PC-3 (cell line): ENCODE results near the gene POU2AF2. TPM values are rescaled to one million over a fixed set of nuclear protein-coding genes. Genes with fewer than 3 reads are reported as not detected.

Source experiments
- ATAC-seq: fragments of 200-7000 bp; cut with Tn5 transposase; 2 replicates; pipeline ENCODE4 v1.9.1; 2020; ENCODE audit warnings: mild to moderate bottlenecking, moderate library complexity
- BruUV-seq: library from RNA; stranded (reverse); fragments of 400-500 nt; replicated peaks from 2 replicates; lab custom pipeline; 2021; lab: Mats Ljungman, UMichigan
- CTCF ChIA-PET: fragments of 300-600 bp; sonication (Branson Sonifier 250); formaldehyde crosslinking; loops from one replicate; lab custom pipeline; 2022; ENCODE audit warnings: antibody characterized with exemption; lab: Charles Lee
- POLR2A ChIA-PET: fragments of 300-600 bp; sonication (Branson Sonifier 250); formaldehyde crosslinking; loops from one replicate; lab custom pipeline; 2022; ENCODE audit warnings: antibody characterized with exemption; ENCODE audit not compliant: unreplicated experiment; lab: Charles Lee
- DNase-seq: peaks from one replicate; pipeline ENCODE4 v3.0.0-alpha.2; 2015
- H2AFZ ChIP-seq: fragments of 300-600 bp; sonication (generic); 2 replicates; pipeline ENCODE4 v1.6.0; 2016; ENCODE audit warnings: antibody characterized with exemption, low read length
- H3F3A ChIP-seq: fragments of 300-600 bp; sonication (generic); one replicate; pipeline ENCODE4 v1.6.0; 2017; ENCODE audit warnings: antibody characterized with exemption, low read length, control low read depth, mild to moderate bottlenecking; ENCODE audit not compliant: unreplicated experiment
- H3K27ac ChIP-seq: fragments of 300-600 bp; sonication (generic); 2 replicates; pipeline ENCODE4 v1.5.1; 2016; ENCODE audit warnings: mild to moderate bottlenecking, low read length
- H3K27me3 ChIP-seq: fragments of 300-600 bp; sonication (generic); 2 replicates; pipeline ENCODE4 v1.6.1; 2016; ENCODE audit warnings: low read length, mixed read lengths
- H3K36me3 ChIP-seq: fragments of 300-600 bp; sonication (generic); 2 replicates; pipeline ENCODE4 v1.6.1; 2016; ENCODE audit warnings: low read depth, mixed run types, low read length, mixed read lengths
- H3K4me1 ChIP-seq: fragments of 300-600 bp; sonication (generic); 2 replicates; pipeline ENCODE4 v1.5.1; 2016; ENCODE audit warnings: low read length; ENCODE audit not compliant: insufficient read depth
- H3K4me2 ChIP-seq: fragments of 300-600 bp; sonication (generic); 2 replicates; pipeline ENCODE4 v1.6.0; 2016; ENCODE audit warnings: low read length
- H3K4me3 ChIP-seq: fragments of 300-600 bp; sonication (generic); 2 replicates; pipeline ENCODE4 v1.5.1; 2016; ENCODE audit warnings: mild to moderate bottlenecking, low read length, mixed read lengths
- H3K79me2 ChIP-seq: fragments of 300-600 bp; sonication (generic); 2 replicates; pipeline ENCODE4 v1.6.1; 2017; ENCODE audit warnings: low read length, mixed read lengths
- H3K9ac ChIP-seq: fragments of 300-600 bp; sonication (generic); 2 replicates; pipeline ENCODE4 v1.6.0; 2016; ENCODE audit warnings: mild to moderate bottlenecking, low read length
- H3K9me2 ChIP-seq: fragments of 300-600 bp; sonication (generic); replicated peaks from 2 replicates; pipeline ENCODE4 v1.6.1; 2016; ENCODE audit warnings: mixed run types, low read length, mixed read lengths
- H3K9me3 ChIP-seq: fragments of 300-600 bp; sonication (generic); 2 replicates; pipeline ENCODE4 v1.6.1; 2016; ENCODE audit warnings: low read length, mixed read lengths
- H4K20me1 ChIP-seq: fragments of 300-600 bp; sonication (generic); 2 replicates; pipeline ENCODE4 v1.6.1; 2016; ENCODE audit warnings: low read length, mixed read lengths
- EZH2 ChIP-seq: fragments of 300-600 bp; sonication (generic); IDR thresholded peaks from one replicate; pipeline ENCODE4 v1.6.1; 2017; ENCODE audit warnings: antibody characterized with exemption, mild to moderate bottlenecking, low read length; ENCODE audit not compliant: unreplicated experiment
- EZH2phosphoT487 ChIP-seq: fragments of 300-600 bp; sonication (generic); IDR thresholded peaks from 2 replicates; pipeline ENCODE4 v1.6.1; 2018; ENCODE audit warnings: mild to moderate bottlenecking, antibody characterized with exemption, low read length, borderline replicate concordance
- intact Hi-C: fragments of 100-400 bp; cut with micrococcal nuclease; formaldehyde crosslinking; loops from 2 replicates; pipeline ENCODE4 v1.9.0; 2023
- total RNA-seq: library from RNA; depleted of rRNA; stranded (reverse); fragments of >200 nt; gene quantifications from 2 replicates; pipeline ENCODE4 v1.2.3, GENCODE V29; 2014
- TF ChIP-seq, protein P1 (sequence below): fragments of 300-600 bp; sonication (generic); conservative IDR thresholded peaks from 2 replicates; pipeline ENCODE4 v1.5.1; 2017; ENCODE audit warnings: antibody characterized with exemption, low read depth, mild to moderate bottlenecking, low read length

Gene POU2AF2
- total RNA-seq, 1 experiment from 2014 or later, result not detected

DNA sequence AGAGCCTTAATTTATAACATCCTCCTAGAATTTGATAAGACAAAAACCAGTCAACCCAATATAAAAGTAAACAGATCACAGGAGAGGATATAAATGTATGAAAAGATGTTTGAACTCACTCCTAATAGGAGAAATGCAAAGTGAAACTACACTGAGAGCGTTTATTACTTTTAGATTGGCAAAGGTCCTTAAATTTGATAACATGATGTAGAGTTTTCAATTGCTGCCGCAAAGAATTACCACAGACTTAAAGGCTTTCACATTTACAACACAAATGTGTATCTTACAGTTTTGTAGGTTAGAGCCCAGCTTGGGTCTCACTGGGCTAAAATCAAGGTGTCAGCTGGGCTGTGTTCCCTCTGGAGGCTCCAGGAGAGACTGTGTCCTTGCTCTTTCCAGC lies 9.1 kb upstream of the POU2AF2 start:
- TF ChIP-seq EZH2phosphoT487 (no peak), EZH2 (no peak)
- TF ChIP-seq, protein P1, sequence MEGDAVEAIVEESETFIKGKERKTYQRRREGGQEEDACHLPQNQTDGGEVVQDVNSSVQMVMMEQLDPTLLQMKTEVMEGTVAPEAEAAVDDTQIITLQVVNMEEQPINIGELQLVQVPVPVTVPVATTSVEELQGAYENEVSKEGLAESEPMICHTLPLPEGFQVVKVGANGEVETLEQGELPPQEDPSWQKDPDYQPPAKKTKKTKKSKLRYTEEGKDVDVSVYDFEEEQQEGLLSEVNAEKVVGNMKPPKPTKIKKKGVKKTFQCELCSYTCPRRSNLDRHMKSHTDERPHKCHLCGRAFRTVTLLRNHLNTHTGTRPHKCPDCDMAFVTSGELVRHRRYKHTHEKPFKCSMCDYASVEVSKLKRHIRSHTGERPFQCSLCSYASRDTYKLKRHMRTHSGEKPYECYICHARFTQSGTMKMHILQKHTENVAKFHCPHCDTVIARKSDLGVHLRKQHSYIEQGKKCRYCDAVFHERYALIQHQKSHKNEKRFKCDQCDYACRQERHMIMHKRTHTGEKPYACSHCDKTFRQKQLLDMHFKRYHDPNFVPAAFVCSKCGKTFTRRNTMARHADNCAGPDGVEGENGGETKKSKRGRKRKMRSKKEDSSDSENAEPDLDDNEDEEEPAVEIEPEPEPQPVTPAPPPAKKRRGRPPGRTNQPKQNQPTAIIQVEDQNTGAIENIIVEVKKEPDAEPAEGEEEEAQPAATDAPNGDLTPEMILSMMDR, result no peak
- no peak for DNase-seq
- Histone ChIP-seq H3K27me3 (peaks cover 61% of the 10 kb centered on the region), H3K27ac (no peak overlapping the region), H4K20me1 (no peaks in the 10 kb centered on the region), H3K36me3 (no peaks in the 10 kb centered on the region), H3F3A (no peaks in the 10 kb centered on the region), H3K79me2 (no peaks in the 10 kb centered on the region), H3K9me2 (no peaks in the 10 kb centered on the region), H3K4me1 (peaks cover 5% of the 10 kb centered on the region; the same call in 1 of the 2 replicates), H2AFZ (0 out of 2 replicates have a peak overlapping the region, but pooled peaks have one; percentile 43), H3K9me3 (no peaks in the 10 kb centered on the region), H3K4me2 (peak overlapping the region; percentile 67), H3K4me3 (peak overlapping the region; percentile 53), H3K9ac (no peak overlapping the region)
- CTCF ChIA-PET, result no interaction called here
- intact Hi-C loops, result no loop called here
- POLR2A ChIA-PET, result no interaction called here
- ATAC-seq, result no peak
- BruUV-seq, result no TSS peak

DNA sequence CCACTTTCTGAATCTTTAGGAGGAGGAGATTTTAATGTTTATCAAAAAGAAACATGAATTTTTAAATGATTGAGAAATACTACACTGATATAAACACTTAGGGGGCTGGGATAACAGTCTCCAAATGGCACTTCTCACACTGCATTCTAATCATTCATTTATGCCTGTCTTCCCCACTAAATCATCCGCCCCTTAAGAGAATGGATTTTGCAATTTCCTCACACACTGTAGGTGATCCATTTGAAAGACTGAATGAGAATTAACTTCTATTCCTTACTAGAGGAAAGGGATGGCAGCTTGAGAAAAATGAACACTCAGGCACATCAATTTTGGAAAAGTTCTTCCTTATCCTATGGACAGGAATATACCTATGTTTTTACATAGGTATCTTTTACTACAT lies 7.6 kb upstream of the POU2AF2 start:
- Histone ChIP-seq H3K4me1 (peaks cover 5% of the 10 kb centered on the region; the same call in 1 of the 2 replicates), H3F3A (no peaks in the 10 kb centered on the region), H4K20me1 (no peaks in the 10 kb centered on the region), H3K9ac (no peak overlapping the region), H3K9me2 (no peaks in the 10 kb centered on the region), H3K79me2 (no peaks in the 10 kb centered on the region), H3K27ac (no peak overlapping the region), H2AFZ (no peak overlapping the region), H3K36me3 (no peaks in the 10 kb centered on the region), H3K9me3 (no peaks in the 10 kb centered on the region), H3K4me3 (no peak overlapping the region), H3K27me3 (peaks cover 76% of the 10 kb centered on the region), H3K4me2 (no peak overlapping the region)
- intact Hi-C loops, result no loop called here
- ChIA-PET CTCF (no interaction called here), POLR2A (no interaction called here)
- ATAC-seq, result no peak
- BruUV-seq, result no TSS peak
- no peak for DNase-seq
- no peak for TF ChIP-seq EZH2
- no peak for TF ChIP-seq EZH2phosphoT487
- TF ChIP-seq, protein P1, result no peak

DNA sequence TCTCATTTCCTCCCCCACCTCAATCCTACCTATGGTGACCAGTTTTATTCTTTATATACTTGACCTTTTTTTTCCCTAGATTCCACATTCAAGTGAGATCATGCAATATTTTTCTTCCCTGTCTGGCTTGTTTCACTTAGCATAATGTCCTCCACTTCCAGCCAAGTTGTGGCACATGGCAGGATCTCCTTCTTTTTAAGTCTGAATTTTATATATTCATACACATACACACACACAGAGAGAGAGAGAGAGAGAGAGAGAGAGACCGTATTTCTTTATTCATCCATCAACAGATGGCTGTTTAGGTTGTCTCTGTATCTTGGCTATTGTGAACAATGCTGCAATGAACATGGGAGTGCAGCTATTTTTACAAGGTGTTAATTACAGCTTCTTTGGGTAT lies 1.4 kb downstream of the POU2AF2 start:
- intact Hi-C loops, result no loop called here
- POLR2A ChIA-PET, result no interaction called here

More for the DNA sequence above, 1.4 kb downstream of the POU2AF2 start:
- H3F3A ChIP-seq, result no peaks in the 10 kb centered on the region
- H3K9me3 ChIP-seq, result no peaks in the 10 kb centered on the region
- H4K20me1 ChIP-seq, result no peaks in the 10 kb centered on the region
- no peaks in the 10 kb centered on the region for H3K36me3 ChIP-seq
- DNase-seq (no peak), ATAC-seq (no peak)
- H3K27ac ChIP-seq, result no peak overlapping the region
- H3K4me3 ChIP-seq, result no peak overlapping the region
- no peaks in the 10 kb centered on the region for H3K4me1 ChIP-seq
- H3K27me3 ChIP-seq, result peaks cover 77% of the 10 kb centered on the region
- H3K9ac ChIP-seq, result no peak overlapping the region
- no peak overlapping the region for H2AFZ ChIP-seq
- CTCF ChIA-PET, result no interaction called here
- H3K4me2 ChIP-seq, result no peak overlapping the region
- H3K79me2 ChIP-seq, result no peaks in the 10 kb centered on the region
- TF ChIP-seq EZH2 (no peak), EZH2phosphoT487 (no peak)
- TF ChIP-seq, protein P1, result no peak
- H3K9me2 ChIP-seq, result no peaks in the 10 kb centered on the region
- BruUV-seq, result no TSS peak
